Measurements from ENCODE around the gene INO80. TPM values are rescaled to one million over a fixed set of nuclear protein-coding genes. Genes with fewer than 3 reads are reported as not detected.
"Not testable (repeated sequence)": the region's sequence is repeated elsewhere in the genome, so short reads cannot be mapped to it uniquely, and the experiment has no call there.

Gene INO80
- total and polyA plus RNA-seq, 7 donors, result 7.2 to 36.6 (median 17.1) TPM

DNA sequence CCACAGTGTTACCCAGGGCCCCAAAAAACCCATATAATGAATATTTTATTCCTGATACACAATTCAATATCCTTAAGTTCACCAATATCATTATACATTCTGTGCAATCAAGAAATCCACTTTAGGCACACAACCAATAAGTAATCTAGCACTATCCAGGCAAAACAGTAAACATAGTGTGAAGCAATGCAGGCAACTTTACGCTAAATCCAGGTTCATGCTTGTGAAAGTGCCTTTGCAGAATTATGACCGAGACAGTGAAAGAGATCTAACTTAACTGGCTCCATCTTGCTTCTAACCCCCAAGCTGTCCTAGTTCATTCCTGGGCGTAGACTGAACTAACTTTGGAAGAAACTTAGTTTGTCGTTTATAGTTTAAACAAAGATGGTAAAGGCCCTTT is 34.2 kb upstream of the INO80 start:
- TF ChIP-seq POLR2A (IDR thresholded peaks at IDR 0.05) (no peak), POLR2AphosphoS5 (IDR thresholded peaks at IDR 0.05) (no peak), EP300 (IDR thresholded peaks at IDR 0.05) (no peak)
- TF ChIP-seq, protein P1, sequence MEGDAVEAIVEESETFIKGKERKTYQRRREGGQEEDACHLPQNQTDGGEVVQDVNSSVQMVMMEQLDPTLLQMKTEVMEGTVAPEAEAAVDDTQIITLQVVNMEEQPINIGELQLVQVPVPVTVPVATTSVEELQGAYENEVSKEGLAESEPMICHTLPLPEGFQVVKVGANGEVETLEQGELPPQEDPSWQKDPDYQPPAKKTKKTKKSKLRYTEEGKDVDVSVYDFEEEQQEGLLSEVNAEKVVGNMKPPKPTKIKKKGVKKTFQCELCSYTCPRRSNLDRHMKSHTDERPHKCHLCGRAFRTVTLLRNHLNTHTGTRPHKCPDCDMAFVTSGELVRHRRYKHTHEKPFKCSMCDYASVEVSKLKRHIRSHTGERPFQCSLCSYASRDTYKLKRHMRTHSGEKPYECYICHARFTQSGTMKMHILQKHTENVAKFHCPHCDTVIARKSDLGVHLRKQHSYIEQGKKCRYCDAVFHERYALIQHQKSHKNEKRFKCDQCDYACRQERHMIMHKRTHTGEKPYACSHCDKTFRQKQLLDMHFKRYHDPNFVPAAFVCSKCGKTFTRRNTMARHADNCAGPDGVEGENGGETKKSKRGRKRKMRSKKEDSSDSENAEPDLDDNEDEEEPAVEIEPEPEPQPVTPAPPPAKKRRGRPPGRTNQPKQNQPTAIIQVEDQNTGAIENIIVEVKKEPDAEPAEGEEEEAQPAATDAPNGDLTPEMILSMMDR (IDR thresholded peaks at IDR 0.05), result no peak
- H3K9me3 ChIP-seq, result no peaks in the 10 kb centered on the region
- H3K27me3 ChIP-seq, result no peaks in the 10 kb centered on the region
- WGBS, 2 donors, result 79 to 83% methylated on average over 4 of the region's 4 CpGs
- DNase-seq, result no peak
- no peak overlapping the region for H3K27ac ChIP-seq
- H3K36me3 ChIP-seq, result no peaks in the 10 kb centered on the region
- no peaks in the 10 kb centered on the region for H3K4me1 ChIP-seq
- H3K4me3 ChIP-seq, result no peak overlapping the region
- intact Hi-C loops (cut with DNase I), result no loop called here

DNA sequence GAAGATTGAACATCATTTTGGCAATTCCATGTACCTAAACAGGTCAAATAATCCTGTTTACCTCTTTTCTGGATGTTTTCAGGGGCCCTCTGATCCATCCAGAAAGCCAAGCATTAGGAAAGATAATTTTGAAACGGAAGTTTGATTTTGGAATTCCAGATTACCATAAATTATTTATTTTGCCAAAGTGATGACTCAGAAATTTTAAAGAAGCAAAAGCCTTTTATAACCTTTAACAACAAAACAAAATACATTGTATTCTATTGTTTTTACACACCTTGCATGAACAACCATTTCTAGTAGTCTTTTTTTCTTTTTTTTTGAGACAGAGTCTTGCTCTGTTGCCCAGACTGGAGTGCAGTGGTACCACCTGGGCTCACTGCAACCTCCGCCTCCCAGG is 32.0 kb upstream of the INO80 start:
- WGBS, 2 donors, result 83% methylated on average over 2 of the region's 2 CpGs
- DNase-seq, result no peak
- no peaks in the 10 kb centered on the region for H3K36me3 ChIP-seq
- no peak overlapping the region for H3K27ac ChIP-seq
- no peak overlapping the region for H3K4me3 ChIP-seq
- intact Hi-C loops (cut with DNase I), result no loop called here
- TF ChIP-seq POLR2AphosphoS5 (IDR thresholded peaks at IDR 0.05) (no peak), EP300 (IDR thresholded peaks at IDR 0.05) (no peak), POLR2A (IDR thresholded peaks at IDR 0.05) (no peak)
- TF ChIP-seq, protein P1 (IDR thresholded peaks at IDR 0.05), result no peak
- no peaks in the 10 kb centered on the region for H3K9me3 ChIP-seq
- H3K27me3 ChIP-seq, result no peaks in the 10 kb centered on the region
- no peaks in the 10 kb centered on the region for H3K4me1 ChIP-seq

DNA sequence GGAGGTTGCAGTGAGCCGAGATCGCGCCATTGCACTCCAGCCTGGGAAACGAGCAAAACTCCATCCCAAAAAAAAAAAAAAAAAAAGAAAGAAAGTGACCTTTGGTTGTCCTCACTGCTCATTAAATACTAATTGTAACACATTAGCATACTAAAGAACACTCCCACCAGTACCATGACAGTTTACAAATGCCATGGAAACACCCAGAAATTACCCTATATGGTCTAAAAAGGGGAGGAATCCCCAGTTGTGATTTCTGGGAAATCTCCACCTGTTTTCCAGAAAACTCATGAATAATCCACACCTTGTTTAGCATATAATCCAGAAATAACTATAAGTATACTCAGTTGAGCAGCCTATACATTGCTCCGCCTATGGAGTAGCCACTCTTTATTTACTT is 23.5 kb upstream of the INO80 start:
- Histone ChIP-seq H3K27ac (no peak overlapping the region), H3K9me3 (no peaks in the 10 kb centered on the region), H3K4me1 (no peaks in the 10 kb centered on the region), H3K4me3 (no peak overlapping the region), H3K36me3 (no peaks in the 10 kb centered on the region), H3K27me3 (no peaks in the 10 kb centered on the region)
- no peak for DNase-seq
- 92 to 96% methylated on average over 5 of the region's 5 CpGs for WGBS, 2 donors
- TF ChIP-seq EP300 (IDR thresholded peaks at IDR 0.05) (no peak), POLR2A (IDR thresholded peaks at IDR 0.05) (no peak), POLR2AphosphoS5 (IDR thresholded peaks at IDR 0.05) (no peak)
- TF ChIP-seq, protein P1 (IDR thresholded peaks at IDR 0.05), result no peak
- intact Hi-C loops (cut with DNase I), result no loop called here

DNA sequence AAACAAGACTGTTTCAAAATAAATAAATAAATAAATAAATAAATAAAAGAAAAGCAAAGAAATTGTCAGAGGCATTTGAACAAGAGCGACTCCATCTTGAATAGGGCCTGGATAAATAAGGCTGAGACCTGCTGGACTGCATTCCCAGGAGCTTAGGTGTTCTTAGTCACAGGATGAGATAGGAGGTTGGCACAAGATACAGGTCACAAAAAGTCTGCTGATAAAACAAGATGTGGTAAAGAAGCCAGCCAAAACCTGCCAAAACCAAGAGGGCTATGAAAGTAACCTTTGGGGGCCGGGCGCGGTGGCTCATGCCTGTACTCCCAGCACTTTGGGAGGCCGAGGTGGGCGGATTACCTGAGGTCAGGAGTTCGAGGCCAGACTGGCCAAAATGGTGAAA is 23.0 kb upstream of the INO80 start:
- H3K36me3 ChIP-seq; intact Hi-C loops (cut with DNase I); H3K27ac ChIP-seq; H3K4me3 ChIP-seq; DNase-seq; H3K9me3 ChIP-seq; H3K4me1 ChIP-seq; H3K27me3 ChIP-seq: not testable (repeated sequence)
- WGBS, 2 donors, result 89 to 97% methylated on average over 7 of the region's 7 CpGs

DNA sequence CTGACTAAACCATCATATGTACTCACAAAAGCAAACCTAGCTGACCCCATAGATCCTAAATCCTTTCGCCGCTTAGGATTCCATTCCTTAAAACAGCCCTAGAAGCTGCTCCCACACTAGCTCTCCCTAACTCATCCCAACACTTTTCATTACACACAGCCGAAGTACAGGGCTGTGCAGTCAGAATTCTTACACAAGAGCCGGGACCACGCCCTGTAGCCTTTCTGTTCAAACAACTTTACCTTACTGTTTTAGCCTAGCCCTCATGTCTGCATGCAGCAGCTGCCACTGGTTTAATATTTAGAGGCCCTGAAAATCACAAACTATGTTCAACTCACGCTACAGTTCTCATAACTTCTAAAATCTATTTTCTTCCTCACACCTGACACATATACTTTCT is 19.5 kb upstream of the INO80 start:
- H3K9me3 ChIP-seq; intact Hi-C loops (cut with DNase I); DNase-seq; H3K4me3 ChIP-seq; H3K36me3 ChIP-seq; H3K27ac ChIP-seq; H3K4me1 ChIP-seq; H3K27me3 ChIP-seq: not testable (repeated sequence)
- 57 to 82% methylated on average over 6 of the region's 6 CpGs for WGBS, 2 donors

DNA sequence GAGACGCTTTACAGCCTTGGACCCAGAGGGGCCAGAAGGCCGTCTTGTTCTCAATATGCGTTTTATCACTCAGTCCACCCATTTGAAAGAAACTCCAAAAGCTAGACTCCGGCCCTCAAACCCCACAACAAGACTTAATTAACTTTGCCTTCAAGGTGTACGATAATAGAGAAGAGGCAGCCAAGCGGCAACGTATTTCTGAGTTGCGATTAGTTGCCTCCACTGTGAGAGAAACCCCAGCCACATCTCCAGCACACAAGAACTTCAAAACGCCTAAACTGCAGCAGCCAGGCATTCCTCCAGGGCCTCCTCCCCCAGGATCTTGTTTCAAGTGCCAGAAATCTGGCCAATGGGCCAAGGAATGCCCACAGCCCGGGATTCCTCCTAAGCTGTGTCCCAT is 17.4 kb upstream of the INO80 start:
- no peak for TF ChIP-seq POLR2AphosphoS5 (IDR thresholded peaks at IDR 0.05)
- TF ChIP-seq, protein P1 (IDR thresholded peaks at IDR 0.05), result no peak
- TF ChIP-seq POLR2A (IDR thresholded peaks at IDR 0.05), result no peak
- TF ChIP-seq EP300 (IDR thresholded peaks at IDR 0.05), result no peak
- 86 to 91% methylated on average over 10 of the region's 10 CpGs for WGBS, 2 donors
- H3K4me3 ChIP-seq, result no peak overlapping the region
- H3K27ac ChIP-seq, result no peak overlapping the region
- H3K9me3 ChIP-seq, result no peaks in the 10 kb centered on the region
- DNase-seq, result no peak
- H3K36me3 ChIP-seq, result no peaks in the 10 kb centered on the region
- H3K27me3 ChIP-seq, result no peaks in the 10 kb centered on the region
- intact Hi-C loops (cut with DNase I), result no loop called here
- H3K4me1 ChIP-seq, result no peaks in the 10 kb centered on the region

DNA sequence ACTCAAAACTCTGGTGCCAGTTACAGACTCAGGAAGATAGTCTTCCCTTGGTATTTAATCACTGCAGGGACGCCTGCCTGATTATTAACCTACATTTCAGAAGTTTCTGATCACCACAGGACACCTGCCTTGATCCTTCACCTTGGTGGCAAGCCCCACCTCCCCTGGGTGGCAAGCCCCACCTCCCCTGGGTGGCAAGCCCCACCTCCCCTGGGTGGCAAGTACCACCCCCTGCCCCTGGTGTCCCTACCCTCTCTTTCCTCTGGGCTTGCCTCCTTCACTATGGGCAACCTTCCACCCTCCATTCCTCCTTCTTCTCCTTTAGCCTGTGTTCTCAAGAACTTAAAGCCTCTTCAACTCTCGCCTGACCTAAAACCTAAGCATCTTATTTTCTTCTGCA is 16.0 kb upstream of the INO80 start:
- intact Hi-C loops (cut with DNase I); H3K36me3 ChIP-seq; H3K4me1 ChIP-seq; H3K4me3 ChIP-seq; H3K27me3 ChIP-seq; H3K9me3 ChIP-seq; H3K27ac ChIP-seq; DNase-seq: not testable (repeated sequence)
- WGBS, 2 donors, result 90 to 91% methylated on average over 2 of the region's 2 CpGs

Data from sigmoid colon (tissue), 7 donors.